ENCODE measurements around the gene RNF20.
"Not testable (repeated sequence)": the region's sequence is repeated elsewhere in the genome, so short reads cannot be mapped to it uniquely, and the experiment has no call there.

The RNF20 gene

DNA sequence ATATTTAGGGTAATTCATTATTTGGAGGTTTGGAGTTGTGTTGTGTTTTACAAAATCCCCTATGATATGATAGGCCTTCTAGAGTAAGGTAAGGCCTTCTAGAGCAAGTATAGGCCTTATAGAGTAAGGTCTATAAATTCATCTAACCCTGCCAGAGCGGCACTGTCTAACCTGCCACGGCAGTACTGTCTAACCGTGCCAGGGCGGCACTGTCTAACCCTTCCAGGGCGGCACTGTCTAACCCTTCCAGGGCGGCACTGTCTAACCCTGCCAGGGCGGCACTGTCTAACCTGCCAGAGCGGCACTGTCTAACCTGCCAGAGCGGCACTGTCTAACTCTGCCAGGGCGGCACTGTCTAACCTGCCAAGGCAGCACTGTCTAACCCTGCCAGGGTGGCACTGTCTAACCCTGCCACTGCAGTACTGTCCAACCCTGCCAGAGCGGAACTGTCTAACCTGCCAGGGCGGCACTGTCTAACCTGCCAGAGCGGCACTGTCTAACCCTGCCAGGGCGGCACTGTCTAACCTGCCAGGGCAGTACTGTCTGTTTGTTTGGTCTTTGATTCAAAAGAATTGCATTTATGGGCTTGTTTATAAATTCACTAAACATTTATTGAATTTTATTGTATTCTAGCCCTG lies 9.6 kb downstream of the RNF20 start:
- FAIRE-seq (no peak), DNase-seq (ENCODE audit: insufficient read length) (no peak)
- no peak for TF ChIP-seq POLR2A (IDR thresholded peaks at IDR 0.05; ENCODE audit: low read depth, low read length)
- no peak for TF ChIP-seq TAF1 (IDR thresholded peaks at IDR 0.05; ENCODE audit: borderline replicate concordance, low read depth, low read length)
- no peak for TF ChIP-seq POLR2AphosphoS5 (IDR thresholded peaks at IDR 0.05; ENCODE audit: low read depth, low read length)

DNA sequence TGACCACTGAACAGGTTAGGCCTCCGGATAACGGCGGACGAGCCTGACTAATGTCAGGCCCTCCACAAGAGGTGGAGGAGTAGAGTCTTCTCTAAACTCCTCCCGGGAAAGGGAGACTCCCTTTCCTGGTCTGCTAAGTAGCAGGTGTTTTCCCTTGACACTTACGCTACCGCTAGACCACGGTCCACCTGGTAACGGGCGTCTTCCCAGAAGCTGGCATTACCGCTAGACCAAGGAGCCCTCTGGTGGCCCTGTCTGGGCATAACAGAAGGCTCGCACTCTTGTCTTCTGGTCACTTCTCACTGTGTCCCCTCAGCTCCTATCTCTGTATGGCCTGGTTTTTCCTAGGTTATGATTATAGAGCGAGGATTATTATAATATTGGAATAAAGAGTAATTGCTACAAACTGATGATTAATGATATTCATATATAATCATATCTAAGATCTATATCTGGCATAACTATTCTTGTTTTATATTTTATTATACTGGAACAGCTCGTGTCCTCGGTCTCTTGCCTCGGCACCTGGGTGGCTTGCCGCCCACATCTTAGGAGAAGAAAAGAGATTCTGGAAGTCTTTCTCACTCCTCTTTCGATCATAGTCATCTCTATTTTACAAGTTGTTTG lies 15.9 kb downstream of the RNF20 start:
- not testable (repeated sequence) for FAIRE-seq; DNase-seq (ENCODE audit: insufficient read length)

DNA sequence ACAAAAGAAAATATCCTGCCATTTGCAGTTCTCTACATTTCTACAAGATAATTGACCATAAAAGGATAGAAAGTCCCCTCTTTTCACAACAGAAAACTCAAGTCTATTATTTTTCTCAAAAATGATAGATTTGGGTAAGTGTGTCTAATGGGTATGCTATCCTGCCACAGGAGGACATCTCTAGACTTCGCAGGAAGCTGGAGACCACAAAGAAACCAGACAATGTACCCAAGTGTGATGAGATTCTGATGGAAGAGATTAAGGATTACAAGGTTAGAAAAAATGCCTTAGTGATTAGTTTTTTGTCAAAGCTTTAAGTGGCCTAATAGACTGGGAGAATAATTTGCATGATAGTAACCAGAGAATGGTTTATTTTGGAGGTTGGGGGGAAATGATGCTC lies 28.1 kb downstream of the RNF20 start:
- TF ChIP-seq TAF1 (IDR thresholded peaks at IDR 0.05; ENCODE audit: borderline replicate concordance, low read depth, low read length) (no peak), POLR2AphosphoS5 (IDR thresholded peaks at IDR 0.05; ENCODE audit: low read depth, low read length) (no peak), POLR2A (IDR thresholded peaks at IDR 0.05; ENCODE audit: low read depth, low read length) (no peak)
- DNase-seq (ENCODE audit: insufficient read length) (no peak), FAIRE-seq (no peak)

DNA sequence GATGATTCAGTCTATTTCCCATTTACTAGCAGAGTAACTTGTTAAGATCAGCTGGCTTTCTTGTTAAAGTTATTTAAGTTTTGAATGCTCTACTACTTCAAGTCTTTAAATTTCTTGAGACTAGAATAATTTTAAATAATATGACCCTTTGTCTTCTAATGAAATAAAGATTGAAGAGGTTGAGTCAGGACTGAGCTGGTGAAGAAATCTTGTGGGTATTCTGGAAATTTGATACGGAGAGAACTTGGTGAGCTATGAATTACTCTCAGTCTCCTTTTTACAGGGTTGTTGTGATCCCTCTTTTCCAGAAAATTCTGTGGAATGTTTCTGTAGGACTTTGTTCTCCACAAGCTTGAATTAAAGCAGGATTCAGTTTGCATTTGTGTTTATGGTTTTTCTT lies 29.3 kb downstream of the RNF20 start:
- no peak for TF ChIP-seq POLR2AphosphoS5 (IDR thresholded peaks at IDR 0.05; ENCODE audit: low read depth, low read length)
- TF ChIP-seq POLR2A (IDR thresholded peaks at IDR 0.05; ENCODE audit: low read depth, low read length): no peak
- no peak for TF ChIP-seq TAF1 (IDR thresholded peaks at IDR 0.05; ENCODE audit: borderline replicate concordance, low read depth, low read length)
- DNase-seq (ENCODE audit: insufficient read length) (no peak), FAIRE-seq (no peak)

DNA sequence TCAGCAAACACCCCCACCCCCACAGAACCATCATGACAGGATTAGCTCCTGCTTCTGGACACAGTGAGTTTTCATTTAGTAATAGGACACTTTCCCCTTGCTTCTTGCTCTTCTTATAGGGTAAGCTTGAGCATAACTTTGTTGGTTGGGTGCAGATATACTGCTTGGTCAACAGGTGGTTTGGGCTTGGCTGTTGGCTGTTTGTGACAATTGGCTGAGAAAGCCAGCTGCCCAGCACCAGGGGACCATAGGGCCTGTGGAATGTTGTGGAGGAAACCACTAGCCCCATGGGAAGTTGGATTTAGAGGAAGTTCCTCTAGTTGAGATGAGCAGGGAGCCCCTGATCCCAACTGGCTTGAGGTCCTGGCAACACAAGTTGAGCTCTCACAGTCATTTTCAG lies 30.6 kb downstream of the RNF20 start:
- FAIRE-seq (no peak), DNase-seq (ENCODE audit: insufficient read length) (no peak)
- TF ChIP-seq POLR2A (IDR thresholded peaks at IDR 0.05; ENCODE audit: low read depth, low read length) (no peak), TAF1 (IDR thresholded peaks at IDR 0.05; ENCODE audit: borderline replicate concordance, low read depth, low read length) (no peak), POLR2AphosphoS5 (IDR thresholded peaks at IDR 0.05; ENCODE audit: low read depth, low read length) (no peak)

DNA sequence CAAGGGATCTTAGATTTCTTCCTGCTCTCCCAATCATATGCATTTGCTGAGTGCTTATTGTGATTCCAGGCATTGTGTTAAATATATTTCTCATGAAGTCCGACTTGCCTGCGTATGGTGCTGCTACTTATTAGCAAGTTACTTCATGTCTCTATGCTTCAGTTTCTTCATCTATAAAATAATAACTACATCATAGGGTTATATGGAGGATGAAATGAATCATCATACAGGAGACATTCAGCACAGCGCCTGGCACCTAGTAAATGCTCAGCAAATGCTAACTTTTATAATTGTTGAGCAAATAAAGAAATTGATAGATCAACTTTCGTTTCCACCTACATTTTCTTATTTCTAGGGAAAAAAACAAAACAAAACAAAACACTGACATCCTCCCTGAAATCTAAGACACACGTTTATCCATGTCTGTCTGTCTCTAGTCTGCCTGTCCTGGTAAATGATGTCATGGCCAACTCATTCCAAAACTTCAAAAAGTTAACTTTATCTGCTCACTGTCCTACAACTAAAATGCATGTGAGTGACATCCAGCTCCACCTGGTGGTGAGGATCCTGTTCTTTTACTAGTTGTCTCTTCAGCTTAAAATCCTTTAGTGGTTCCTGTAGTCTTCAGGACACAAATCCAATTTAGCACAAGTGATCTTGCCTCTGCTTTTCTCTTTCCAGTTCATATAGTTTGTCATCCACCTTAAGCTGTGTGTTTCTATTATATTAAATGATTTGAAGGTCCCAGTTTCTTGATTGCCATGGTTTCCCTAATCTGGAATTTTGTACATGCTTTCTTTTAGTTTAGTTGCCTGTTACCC lies 33.5 kb downstream of the RNF20 start:
- TF ChIP-seq POLR2AphosphoS5 (IDR thresholded peaks at IDR 0.05; ENCODE audit: low read depth, low read length) (no peak), POLR2A (IDR thresholded peaks at IDR 0.05; ENCODE audit: low read depth, low read length) (no peak), TAF1 (IDR thresholded peaks at IDR 0.05; ENCODE audit: borderline replicate concordance, low read depth, low read length) (no peak)
- FAIRE-seq (peak; percentile 63), DNase-seq (ENCODE audit: insufficient read length) (no peak)

DNA sequence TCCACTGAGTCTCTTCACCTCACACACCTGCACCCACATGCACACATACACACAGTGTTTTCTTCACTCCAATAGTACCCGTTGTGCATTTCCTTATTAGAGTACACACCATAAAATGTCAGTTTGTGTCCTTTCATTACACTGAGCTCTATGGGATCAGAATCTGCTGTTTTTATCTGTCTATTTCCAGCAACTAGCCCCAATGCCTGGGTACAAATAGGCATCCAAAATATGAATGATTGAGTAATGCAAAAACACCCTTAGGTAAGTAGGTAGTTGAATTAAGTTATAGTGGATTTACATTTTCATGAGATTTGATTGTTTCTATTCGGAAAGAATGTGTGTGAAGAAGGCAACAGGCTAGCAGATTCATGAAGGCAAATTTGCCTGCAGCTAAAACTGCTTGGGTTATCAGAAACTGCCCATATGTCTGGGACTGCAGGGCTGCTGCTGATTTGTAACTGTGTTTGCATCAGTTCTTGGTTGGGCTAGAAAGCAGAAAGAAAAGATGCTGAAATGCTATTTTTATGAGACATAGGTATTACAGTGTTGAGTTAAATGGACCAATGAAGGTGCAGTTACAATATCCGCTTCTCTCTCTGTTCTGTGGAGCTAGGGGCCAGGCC lies 34.2 kb downstream of the RNF20 start:
- FAIRE-seq (no peak), DNase-seq (ENCODE audit: insufficient read length) (no peak)
- no peak for TF ChIP-seq POLR2AphosphoS5 (IDR thresholded peaks at IDR 0.05; ENCODE audit: low read depth, low read length)
- no peak for TF ChIP-seq POLR2A (IDR thresholded peaks at IDR 0.05; ENCODE audit: low read depth, low read length)
- no peak for TF ChIP-seq TAF1 (IDR thresholded peaks at IDR 0.05; ENCODE audit: borderline replicate concordance, low read depth, low read length)

DNA sequence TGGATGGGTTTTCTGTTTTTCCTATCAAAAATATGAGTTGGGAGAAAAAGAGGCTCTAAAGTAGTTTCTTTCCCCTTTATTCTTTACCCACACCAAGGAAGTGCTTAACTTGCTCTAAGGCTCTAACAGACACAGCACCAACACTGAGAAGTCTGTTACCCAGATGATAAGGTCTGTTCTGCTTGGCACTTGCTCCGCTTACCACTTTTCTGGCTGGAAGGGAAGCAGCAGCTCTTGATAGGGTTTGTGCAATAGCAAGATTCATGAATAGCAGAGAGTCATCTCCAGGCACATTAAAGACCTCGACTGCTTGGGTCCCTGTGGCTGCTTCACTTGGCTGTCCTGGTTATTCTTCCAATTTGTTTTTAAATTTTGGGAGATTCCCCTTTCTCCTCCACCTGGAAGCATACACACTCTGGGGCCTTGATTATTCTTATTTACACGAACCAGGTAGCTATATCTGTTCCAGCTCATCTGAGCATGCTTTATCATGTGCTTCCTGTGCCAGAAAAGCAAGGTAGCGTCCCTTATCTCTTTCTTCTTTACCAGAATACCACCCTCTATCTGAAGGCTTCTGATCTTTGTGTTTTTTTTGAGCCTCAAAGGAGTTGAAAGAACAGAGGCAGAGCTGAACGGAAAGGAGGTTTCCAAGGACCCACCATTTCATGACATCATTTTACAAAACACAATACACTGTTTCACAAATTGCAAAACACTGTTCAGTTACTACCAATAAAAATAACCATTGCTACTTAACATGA lies 36.3 kb downstream of the RNF20 start:
- TF ChIP-seq TAF1 (IDR thresholded peaks at IDR 0.05; ENCODE audit: borderline replicate concordance, low read depth, low read length) (no peak), POLR2AphosphoS5 (IDR thresholded peaks at IDR 0.05; ENCODE audit: low read depth, low read length) (no peak), POLR2A (IDR thresholded peaks at IDR 0.05; ENCODE audit: low read depth, low read length) (no peak)
- DNase-seq (ENCODE audit: insufficient read length) (no peak), FAIRE-seq (no peak)

DNA sequence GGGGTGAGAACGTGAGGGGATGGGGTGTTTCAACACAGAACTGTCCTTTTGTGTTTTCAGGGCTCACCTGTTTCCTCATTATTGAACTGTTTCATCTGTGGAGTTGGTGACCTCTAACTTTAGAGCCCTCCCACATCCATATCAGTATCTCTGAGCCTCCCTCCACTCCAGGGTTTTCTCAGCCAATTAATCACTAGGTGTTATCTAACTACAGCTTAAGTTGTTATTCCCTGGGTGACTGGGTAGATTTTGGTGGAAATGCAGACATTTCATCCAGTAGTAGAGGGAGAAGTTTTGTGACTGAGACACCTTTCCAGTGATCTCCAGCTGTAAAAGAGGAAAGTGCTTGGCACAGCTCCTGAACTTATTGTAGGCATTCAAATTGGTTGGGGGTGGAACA lies 37.5 kb downstream of the RNF20 start:
- no peak for FAIRE-seq
- DNase-seq (ENCODE audit: insufficient read length): no peak
- TF ChIP-seq POLR2A (IDR thresholded peaks at IDR 0.05; ENCODE audit: low read depth, low read length) (no peak), POLR2AphosphoS5 (IDR thresholded peaks at IDR 0.05; ENCODE audit: low read depth, low read length) (no peak), TAF1 (IDR thresholded peaks at IDR 0.05; ENCODE audit: borderline replicate concordance, low read depth, low read length) (no peak)

DNA sequence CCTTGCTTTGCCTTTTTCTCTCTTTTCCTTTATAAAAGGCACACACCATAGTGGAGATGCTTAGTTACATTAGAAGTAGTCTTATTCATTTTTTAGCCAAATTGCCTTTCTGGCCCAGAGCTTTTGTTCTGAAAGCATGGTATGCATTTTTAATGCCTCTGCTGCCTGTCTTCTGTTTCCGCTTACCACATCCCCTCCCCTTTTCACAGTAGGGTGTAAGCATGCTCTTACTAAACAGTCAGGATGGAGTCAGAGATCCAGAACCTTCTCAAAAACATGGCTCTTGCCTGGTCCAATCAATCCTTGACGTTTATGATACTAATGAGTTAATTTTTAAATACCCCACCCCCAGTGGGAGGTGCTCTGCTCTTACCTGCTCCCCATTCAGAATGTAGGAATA lies 38.7 kb downstream of the RNF20 start:
- no peak for TF ChIP-seq POLR2A (IDR thresholded peaks at IDR 0.05; ENCODE audit: low read depth, low read length)
- no peak for TF ChIP-seq POLR2AphosphoS5 (IDR thresholded peaks at IDR 0.05; ENCODE audit: low read depth, low read length)
- TF ChIP-seq TAF1 (IDR thresholded peaks at IDR 0.05; ENCODE audit: borderline replicate concordance, low read depth, low read length): no peak
- FAIRE-seq: no peak
- no peak for DNase-seq (ENCODE audit: insufficient read length)

DNA sequence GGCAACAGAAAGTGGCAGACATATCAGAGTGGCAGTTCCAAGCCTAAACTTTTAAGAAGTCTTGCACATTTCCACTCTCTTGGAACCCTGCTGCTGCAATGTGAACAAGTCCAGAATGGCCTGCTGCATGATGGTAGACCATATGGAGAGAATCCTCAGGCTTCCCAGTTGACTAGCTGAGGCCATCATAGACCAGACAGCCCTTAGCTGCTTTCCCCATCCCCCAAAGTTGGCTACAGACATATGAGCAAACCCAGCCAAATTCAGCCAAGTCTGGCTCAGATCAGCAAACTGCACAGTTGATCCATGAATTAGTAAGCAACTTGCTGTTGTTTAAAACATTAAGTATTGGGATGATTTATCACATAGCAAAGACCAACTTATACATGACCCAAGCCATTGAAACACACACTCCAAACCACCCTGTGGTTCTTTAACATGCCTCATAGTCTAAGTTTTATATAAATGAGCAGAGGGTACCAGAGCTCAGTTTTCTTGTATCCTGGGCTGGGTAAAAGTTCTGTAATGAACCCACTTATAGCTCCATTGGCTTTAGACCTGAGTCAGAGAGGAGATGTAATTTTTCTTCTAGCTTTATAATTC lies 41.2 kb downstream of the RNF20 start:
- FAIRE-seq (no peak), DNase-seq (ENCODE audit: insufficient read length) (no peak)
- TF ChIP-seq TAF1 (IDR thresholded peaks at IDR 0.05; ENCODE audit: borderline replicate concordance, low read depth, low read length) (no peak), POLR2A (IDR thresholded peaks at IDR 0.05; ENCODE audit: low read depth, low read length) (no peak), POLR2AphosphoS5 (IDR thresholded peaks at IDR 0.05; ENCODE audit: low read depth, low read length) (no peak)
